CD14-positive monocyte (primary cell): Measurements from ENCODE around the gene GOPC. TPM values are rescaled to one million over a fixed set of nuclear protein-coding genes. Genes with fewer than 3 reads are reported as not detected.

Experiments used
- DNase-seq, 3 donors: peaks; one replicate each; pipeline ENCODE4 v3.0.0-alpha.2; 2011 to 2022
- H2AFZ ChIP-seq: 2 replicates; pipeline ENCODE4 v1.6.0; 2012; ENCODE audit warnings: mild to moderate bottlenecking, low read depth, low read length, inconsistent platforms; ENCODE audit not compliant: insufficient read depth, poor library complexity, severe bottlenecking
- H3K27ac ChIP-seq, 2 donors: 1 replicate in 1 of 2; 2 replicates in 1 of 2; pipeline ENCODE4 v1.5.1; 2012 to 2013; ENCODE audit warnings: low read length in 2 of 2, control low read depth in 1 of 2, inconsistent platforms in 1 of 2, low read depth in 1 of 2, mild to moderate bottlenecking in 1 of 2
- H3K27me3 ChIP-seq, 2 donors: one replicate each; pipeline versions ENCODE4 v1.6.0 to v1.6.1; 2011 to 2013; ENCODE audit warnings: low read length in 2 of 2; ENCODE audit not compliant: control insufficient read depth in 2 of 2, insufficient read depth in 2 of 2
- H3K36me3 ChIP-seq, 2 donors: replicated peaks in 1 of 2; 1 replicate in 1 of 2; 2 replicates in 1 of 2; pipeline versions ENCODE4 v1.5.1 to v1.6.1; 2012 to 2013; ENCODE audit warnings: low read length in 2 of 2, control low read depth in 1 of 2, inconsistent platforms in 1 of 2, mild to moderate bottlenecking in 1 of 2; ENCODE audit not compliant: insufficient read depth in 2 of 2, control insufficient read depth in 1 of 2
- H3K4me1 ChIP-seq, 2 donors: 1 replicate in 1 of 2; 2 replicates in 1 of 2; pipeline versions ENCODE4 v1.5.1 to v1.6.1; 2012 to 2013; ENCODE audit warnings: low read length in 2 of 2, control low read depth in 1 of 2, inconsistent platforms in 1 of 2, mild to moderate bottlenecking in 1 of 2, moderate library complexity in 1 of 2; ENCODE audit not compliant: insufficient read depth in 2 of 2, control insufficient read depth in 1 of 2
- H3K4me2 ChIP-seq: replicated peaks from 2 replicates; pipeline ENCODE3; 2012; ENCODE audit warnings: low read length, moderate library complexity, mild to moderate bottlenecking; ENCODE audit not compliant: poor library complexity, severe bottlenecking; ENCODE audit errors: extremely low read depth
- H3K4me3 ChIP-seq, 3 experiments: fragments of 200-600 bp in 1 of 3; sonication (generic) in 1 of 3; replicated peaks in 1 of 3; 1 replicate in 2 of 3; 2 replicates in 1 of 3; pipeline ENCODE4 v1.5.1; 2011 to 2013; ENCODE audit warnings: low read length in 3 of 3, mild to moderate bottlenecking in 3 of 3, control low read depth in 2 of 3, low read depth in 2 of 3, inconsistent platforms in 1 of 3, moderate library complexity in 1 of 3
- H3K79me2 ChIP-seq: 2 replicates; pipeline ENCODE4 v1.6.0; 2012; ENCODE audit warnings: mild to moderate bottlenecking, control low read depth, inconsistent platforms, low read length, moderate library complexity; ENCODE audit not compliant: insufficient read depth
- H3K9ac ChIP-seq: 2 replicates; pipeline ENCODE4 v1.6.0; 2017; ENCODE audit warnings: low read length, mild to moderate bottlenecking; ENCODE audit not compliant: insufficient read depth, poor library complexity, severe bottlenecking
- H3K9me3 ChIP-seq, 2 donors: replicated peaks in 1 of 2; 1 replicate in 1 of 2; 2 replicates in 1 of 2; pipeline versions ENCODE4 v1.5.1 to v1.6.1; 2012 to 2013; ENCODE audit warnings: low read length in 2 of 2, control low read depth in 1 of 2; ENCODE audit not compliant: control insufficient read depth in 1 of 2, insufficient read depth in 1 of 2
- H4K20me1 ChIP-seq: 2 replicates; pipeline ENCODE4 v1.6.0; 2012; ENCODE audit warnings: mild to moderate bottlenecking, low read length, control low read depth, moderate library complexity; ENCODE audit not compliant: insufficient read depth
- H3K27ac Mint-ChIP-seq, 7 donors: one replicate each; pipeline ENCODE4 v1.8.0; 2020; ENCODE audit warnings: mild to moderate bottlenecking in 7 of 7, mixed read lengths in 7 of 7, moderate library complexity in 6 of 7, inconsistent platforms in 2 of 7
- H3K27me3 Mint-ChIP-seq, 3 donors: one replicate each; pipeline ENCODE4 v1.8.0; 2021 to 2022; ENCODE audit warnings: low read depth in 3 of 3, mild to moderate bottlenecking in 3 of 3, mixed read lengths in 3 of 3, moderate library complexity in 3 of 3, inconsistent platforms in 1 of 3
- H3K36me3 Mint-ChIP-seq, 2 donors: one replicate each; pipeline ENCODE4 v1.8.0; 2020; ENCODE audit warnings: mixed read lengths in 2 of 2, inconsistent platforms in 1 of 2, mild to moderate bottlenecking in 1 of 2
- H3K4me1 Mint-ChIP-seq: one replicate; pipeline ENCODE4 v1.8.0; 2020; ENCODE audit warnings: mild to moderate bottlenecking, mixed read lengths
- H3K4me3 Mint-ChIP-seq, 2 donors: one replicate each; pipeline ENCODE4 v1.8.0; 2020; ENCODE audit warnings: mild to moderate bottlenecking in 2 of 2, mixed read lengths in 2 of 2, moderate library complexity in 1 of 2
- H3K9me3 Mint-ChIP-seq, 7 donors: one replicate each; pipeline ENCODE4 v1.8.0; 2020 to 2022; ENCODE audit warnings: mixed read lengths in 7 of 7, mild to moderate bottlenecking in 6 of 7, moderate library complexity in 6 of 7, inconsistent platforms in 2 of 7
- WGBS: methylation state at CpG from one replicate; pipeline ENCODE4 v1.1.5; 2013; ENCODE audit warnings: missing lambda C conversion rate; ENCODE audit not compliant: insufficient coverage; 5-methylcytosine and 5-hydroxymethylcytosine counted together
- intact Hi-C, 2 donors: fragments of 100-400 bp; cut with micrococcal nuclease; formaldehyde crosslinking; loops; one replicate each; pipeline versions ENCODE4 v1.15.0 to v1.15.1; 2023
- polyA plus RNA-seq, 3 donors: library from polyadenylated mRNA; depleted of rRNA in 1 of 3; unstranded in 2 of 3; stranded (reverse) in 1 of 3; fragments of 300-500 nt in 2 of 3; fragments of >200 nt in 1 of 3; fragmentation: Illumina TruSeq in 2 of 3; gene quantifications; 1 replicate in 2 of 3; 2 replicates in 1 of 3; pipeline ENCODE4 v1.2.3, GENCODE V29; 2012 to 2021
- TF ChIP-seq, protein P1 (sequence below): fragments of 200-600 bp; IDR thresholded peaks from one replicate; pipeline ENCODE4 v1.8.0; 2022; ENCODE audit warnings: antibody characterized with exemption, mild to moderate bottlenecking

GOPC gene
- polyA plus RNA-seq, 3 donors = 2.7 to 8.0 (median 5.2) TPM

DNA sequence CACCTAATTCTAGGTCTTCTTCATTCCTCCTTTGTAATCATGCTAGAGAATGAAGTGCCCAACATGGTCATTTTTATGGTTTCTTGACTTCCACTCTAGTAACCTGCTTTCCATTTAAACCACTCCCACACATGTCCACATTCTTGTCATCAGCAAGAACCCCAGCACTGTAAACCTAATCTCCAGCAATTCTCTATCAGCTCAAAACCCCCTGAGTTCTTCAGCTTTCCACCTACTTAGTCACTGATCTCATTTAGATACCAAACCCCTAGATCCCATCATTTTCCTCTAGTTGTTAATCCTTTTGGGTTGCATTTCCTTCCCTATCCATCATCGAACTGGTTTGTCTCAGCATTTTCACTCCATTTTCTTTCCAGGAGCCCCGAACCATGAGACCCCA, 49.7 kb downstream of the GOPC start:
- intact Hi-C loops = loop anchor here in 1 of 2 donors (10.0 kb wide), 1 partner anchor 208 kb away; no protein-coding TSS in a partner anchor
- peaks cover 5 to 11% of the 10 kb centered on the region in 2 donors for H3K36me3 Mint-ChIP-seq

GRCh38 chr6:117550618-117551242, 51.6 kb downstream of the GOPC start:
- intact Hi-C loops = loop anchor here in 1 of 2 donors (10.0 kb wide), 1 partner anchor 206 kb away; no protein-coding TSS in a partner anchor
- H3K9ac ChIP-seq = no peak overlapping the region
- TF ChIP-seq, protein P1, sequence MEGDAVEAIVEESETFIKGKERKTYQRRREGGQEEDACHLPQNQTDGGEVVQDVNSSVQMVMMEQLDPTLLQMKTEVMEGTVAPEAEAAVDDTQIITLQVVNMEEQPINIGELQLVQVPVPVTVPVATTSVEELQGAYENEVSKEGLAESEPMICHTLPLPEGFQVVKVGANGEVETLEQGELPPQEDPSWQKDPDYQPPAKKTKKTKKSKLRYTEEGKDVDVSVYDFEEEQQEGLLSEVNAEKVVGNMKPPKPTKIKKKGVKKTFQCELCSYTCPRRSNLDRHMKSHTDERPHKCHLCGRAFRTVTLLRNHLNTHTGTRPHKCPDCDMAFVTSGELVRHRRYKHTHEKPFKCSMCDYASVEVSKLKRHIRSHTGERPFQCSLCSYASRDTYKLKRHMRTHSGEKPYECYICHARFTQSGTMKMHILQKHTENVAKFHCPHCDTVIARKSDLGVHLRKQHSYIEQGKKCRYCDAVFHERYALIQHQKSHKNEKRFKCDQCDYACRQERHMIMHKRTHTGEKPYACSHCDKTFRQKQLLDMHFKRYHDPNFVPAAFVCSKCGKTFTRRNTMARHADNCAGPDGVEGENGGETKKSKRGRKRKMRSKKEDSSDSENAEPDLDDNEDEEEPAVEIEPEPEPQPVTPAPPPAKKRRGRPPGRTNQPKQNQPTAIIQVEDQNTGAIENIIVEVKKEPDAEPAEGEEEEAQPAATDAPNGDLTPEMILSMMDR = no peak
- no peaks in the 10 kb centered on the region for H4K20me1 ChIP-seq
- H3K36me3 ChIP-seq = no peaks in the 10 kb centered on the region
- no peak overlapping the region for H3K27ac ChIP-seq
- no peak for DNase-seq
- Mint-ChIP-seq H3K36me3 (peaks cover 14 to 21% of the 10 kb centered on the region in 2 donors), H3K4me3 (no peak overlapping the region), H3K27ac (no peak overlapping the region), H3K4me1 (peaks cover 13% of the 10 kb centered on the region), H3K9me3 (no peaks in the 10 kb centered on the region), H3K27me3 (peaks cover 6 to 18% (median 9%) of the 10 kb centered on the region in 3 donors)
- H3K79me2 ChIP-seq = no peaks in the 10 kb centered on the region
- H2AFZ ChIP-seq = no peak overlapping the region
- H3K4me1 ChIP-seq = peaks cover 7 to 14% of the 10 kb centered on the region in 2 donors
- no peaks in the 10 kb centered on the region for H3K9me3 ChIP-seq
- peaks cover 0 to 5% of the 10 kb centered on the region in 2 donors for H3K27me3 ChIP-seq
- H3K4me3 ChIP-seq = no peak overlapping the region
- H3K4me2 ChIP-seq = no peak overlapping the region
- WGBS = no CpG with 5 or more reads among the region's 2 CpGs

More for the DNA sequence above, 49.7 kb downstream of the GOPC start:
- Histone ChIP-seq H3K4me3 (no peak overlapping the region), H2AFZ (no peak overlapping the region), H3K79me2 (no peaks in the 10 kb centered on the region), H4K20me1 (no peaks in the 10 kb centered on the region), H3K27me3 (peaks cover 0 to 5% of the 10 kb centered on the region in 2 donors), H3K9me3 (no peaks in the 10 kb centered on the region), H3K9ac (no peak overlapping the region), H3K4me1 (peaks cover 7 to 12% of the 10 kb centered on the region in 2 donors), H3K36me3 (no peaks in the 10 kb centered on the region), H3K4me2 (no peak overlapping the region), H3K27ac (no peak overlapping the region)
- TF ChIP-seq, protein P1 = no peak
- no peak overlapping the region for H3K4me3 Mint-ChIP-seq
- H3K4me1 Mint-ChIP-seq = peaks cover 11% of the 10 kb centered on the region
- H3K27ac Mint-ChIP-seq = no peak overlapping the region
- DNase-seq = no peak
- 75% methylated on average over 2 of the region's 2 CpGs for WGBS
- peaks cover 4 to 13% (median 5%) of the 10 kb centered on the region in 3 donors for H3K27me3 Mint-ChIP-seq
- H3K9me3 Mint-ChIP-seq = no peaks in the 10 kb centered on the region
